Posterior vena cava (tissue), 2 donors: ENCODE measurements around the gene IL22RA1. TPM values are rescaled to one million over a fixed set of nuclear protein-coding genes. Genes with fewer than 3 reads are reported as not detected.

Source experiments
- DNase-seq: peaks from one replicate; pipeline ENCODE4 v3.0.0-alpha.2; 2020; ENCODE audit warnings: low spot score
- intact Hi-C, 2 donors: fragments of 100-400 bp; cut with DNase I; formaldehyde crosslinking; loops; one replicate each; pipeline versions ENCODE4 v1.14.1 to v1.14.2; 2022 to 2023
- total RNA-seq, 2 donors: library from RNA; stranded (reverse); fragmentation: NEBNext Ultra II Directional; extraction: Animal tissue kit (Norgen Biotek cat#: 25700); gene quantifications; one replicate each; pipeline ENCODE4 v1.2.1, GENCODE V29; 2021
- donor health status: DM: yes; HTN: yes; CAD: no.
- donor health status: DM: yes; HTN: yes; CAD: no.

The IL22RA1 gene
- total RNA-seq, 2 donors from 2014 or later = 0.10 TPM; not detected in 1

DNA sequence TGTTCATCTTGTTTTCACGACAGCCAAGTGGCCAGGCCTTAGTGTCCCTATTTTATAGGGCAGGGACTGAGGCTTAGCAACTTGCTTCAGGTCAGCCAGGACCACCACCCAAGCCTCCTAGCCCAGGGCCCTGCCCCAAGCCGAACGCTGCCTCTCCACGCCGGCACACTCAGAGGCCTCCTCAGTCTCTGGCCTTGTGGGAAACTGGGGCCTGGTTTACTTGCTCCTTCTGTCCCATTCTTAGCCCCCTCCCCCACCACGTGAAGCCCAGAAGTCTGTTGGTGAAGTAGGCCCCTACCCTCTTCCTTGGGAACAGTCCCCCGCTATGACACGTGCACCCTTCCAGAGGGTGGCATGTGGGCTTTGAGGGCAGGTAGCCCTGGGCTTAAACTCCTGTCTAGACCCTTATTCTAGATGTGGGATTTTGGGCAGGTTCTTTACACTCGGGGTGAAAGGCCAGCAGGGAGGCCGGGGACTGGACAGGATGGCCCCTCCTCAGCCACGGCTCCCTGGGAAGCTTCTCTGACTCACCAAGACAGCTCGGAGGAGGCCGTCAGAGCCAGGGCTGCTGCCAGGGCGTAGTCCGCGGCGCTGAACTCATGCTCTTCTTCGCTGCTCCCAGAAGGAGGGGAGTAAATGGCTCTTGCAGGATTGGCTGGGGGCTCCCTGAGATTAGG, 35.3 kb downstream of the IL22RA1 start:
- DNase-seq = peak; percentile 66
- intact Hi-C loops = no loop called here

- intact Hi-C loops = no loop called here
- DNase-seq = no peak
Measured at GRCh38 chr1:24105368-24106160, 37.4 kb downstream of the IL22RA1 start.

DNA sequence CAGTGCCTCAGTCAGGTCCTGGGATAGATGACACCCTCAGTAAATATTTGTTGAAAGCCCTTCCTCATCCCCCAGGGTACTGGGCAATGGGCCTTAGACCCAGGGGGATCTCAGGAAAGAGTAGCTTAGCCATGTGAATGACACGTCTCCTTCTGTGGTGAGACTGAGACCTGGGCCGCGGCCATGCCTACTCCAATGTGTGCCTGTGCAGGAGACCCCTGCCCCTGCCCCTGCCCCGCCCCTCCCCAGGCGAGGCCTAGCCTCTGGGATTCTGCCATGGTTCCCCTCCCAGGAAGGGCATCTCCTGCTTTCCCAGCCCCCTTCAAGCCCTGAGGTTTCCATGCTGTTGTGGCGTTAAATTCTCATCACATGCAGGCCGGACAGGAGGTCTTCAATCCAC, 38.1 kb downstream of the IL22RA1 start:
- intact Hi-C loops = no loop called here
- no peak for DNase-seq

DNA sequence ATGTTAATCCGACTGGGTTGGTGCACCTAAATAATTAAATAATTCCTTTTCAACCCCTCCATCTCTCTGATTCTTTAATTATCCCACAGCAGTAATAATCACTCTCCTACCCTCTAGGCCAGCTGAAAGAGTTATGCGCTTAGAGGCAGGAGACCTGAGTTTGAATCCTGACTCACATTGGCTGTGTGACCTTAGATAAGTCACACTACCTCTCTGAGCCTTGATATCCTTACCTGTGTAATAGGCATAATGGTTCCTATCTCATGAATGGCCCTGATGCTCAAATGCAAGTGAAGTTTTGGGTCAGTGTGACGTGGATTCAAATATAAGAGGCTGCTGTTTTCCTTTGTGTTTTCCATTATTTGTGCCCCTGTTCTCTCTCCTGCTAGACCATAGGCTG, 39.1 kb downstream of the IL22RA1 start:
- DNase-seq = no peak
- intact Hi-C loops = no loop called here

GRCh38 chr1:24103408-24103807, 39.5 kb downstream of the IL22RA1 start:
- intact Hi-C loops = no loop called here
- no peak for DNase-seq

DNA sequence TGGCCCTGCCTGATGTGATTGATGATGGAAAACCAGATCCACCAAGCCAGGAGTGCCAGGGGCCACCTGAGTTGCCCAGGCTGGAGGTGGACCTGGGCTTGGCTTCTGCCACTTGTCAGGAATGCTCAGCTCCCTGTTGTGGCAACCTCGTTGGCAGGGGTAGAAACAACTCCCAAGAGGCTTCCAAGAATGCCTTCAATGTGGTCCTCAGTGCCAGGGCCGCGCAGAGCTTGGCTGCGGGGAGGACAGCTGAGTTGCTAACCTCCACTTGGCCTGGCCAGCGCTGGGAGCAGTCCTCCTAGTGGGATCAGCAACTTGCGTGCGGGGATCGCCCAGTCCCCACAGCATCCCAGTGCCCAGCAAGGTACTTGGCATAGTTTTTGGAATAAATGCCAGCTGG, 40.0 kb downstream of the IL22RA1 start:
- no peak for DNase-seq
- intact Hi-C loops = no loop called here

DNA sequence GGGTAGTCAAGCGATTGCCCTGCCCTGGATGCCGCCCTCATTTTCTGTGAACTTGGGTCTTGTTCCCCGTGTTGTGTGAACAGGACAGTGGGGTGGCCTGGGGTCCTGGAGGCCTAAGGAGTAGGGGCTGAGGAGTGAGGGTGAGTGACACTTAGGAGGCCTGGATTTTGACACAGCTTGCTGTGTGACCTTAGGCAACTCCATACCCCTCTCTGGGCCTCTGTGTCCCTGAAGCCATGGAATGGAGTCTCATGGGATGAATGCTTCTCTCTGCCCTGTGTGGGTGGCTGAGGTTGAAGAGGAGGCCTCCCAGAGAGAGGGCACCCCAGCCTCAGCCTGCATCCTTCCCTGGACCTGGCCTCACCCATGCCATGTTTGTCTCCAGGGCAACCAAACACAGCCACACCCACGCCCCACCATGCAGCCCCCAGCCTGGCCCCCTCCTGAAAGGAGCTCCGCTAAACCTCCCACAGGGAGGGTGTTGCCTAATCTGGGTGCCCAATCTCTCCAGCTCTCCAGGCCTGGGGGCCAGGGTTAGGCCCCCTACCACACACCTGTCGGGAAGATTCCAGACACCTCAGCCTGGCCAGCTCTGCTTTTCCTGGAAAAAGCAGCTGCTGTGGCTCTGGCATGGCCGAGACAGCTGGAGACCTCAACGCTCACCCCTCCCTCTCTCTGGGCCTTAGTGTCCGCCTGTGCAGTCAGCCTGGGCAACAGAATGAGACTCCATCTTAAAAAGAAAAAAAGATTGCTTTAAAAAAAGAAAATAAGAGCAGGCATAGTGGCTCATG, 40.9 kb downstream of the IL22RA1 start:
- intact Hi-C loops = no loop called here
- DNase-seq = no peak

DNA sequence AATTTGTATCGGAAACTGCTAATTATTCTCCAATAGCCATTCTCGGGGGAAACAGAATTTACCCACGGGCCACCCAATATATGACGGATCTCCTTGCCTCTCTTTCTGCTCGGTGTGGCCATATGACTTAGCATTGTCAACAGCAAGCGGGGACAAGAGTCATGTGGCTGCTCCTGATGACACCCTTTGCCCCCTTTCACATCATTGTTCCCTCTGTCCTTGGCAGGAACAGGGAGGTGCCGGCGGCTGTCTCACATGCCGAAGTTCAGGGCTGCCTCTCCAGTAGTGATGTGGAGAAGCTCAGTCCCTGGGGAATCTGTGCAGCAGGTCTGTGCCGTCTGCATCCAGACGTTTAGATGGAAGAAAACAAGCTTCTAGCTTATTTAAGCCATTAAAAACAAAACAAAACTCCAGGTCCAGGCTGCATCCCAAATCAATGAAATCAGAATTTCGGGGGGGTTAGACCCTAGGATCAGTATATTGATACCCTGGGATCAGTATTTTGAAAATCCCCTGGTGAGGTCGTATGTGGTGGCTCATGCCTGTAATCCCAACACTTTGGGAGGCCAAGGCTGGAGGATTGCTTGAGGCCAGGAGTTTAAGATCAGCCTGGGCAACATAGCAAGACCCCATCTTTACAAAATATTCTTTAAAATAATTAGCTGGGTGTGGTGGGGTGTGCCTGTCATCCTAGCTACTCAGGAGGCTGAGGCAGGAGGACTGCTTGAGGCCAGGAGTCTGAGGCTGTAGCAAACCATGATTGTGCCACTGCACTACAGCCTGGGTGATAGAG, 41.8 kb downstream of the IL22RA1 start:
- intact Hi-C loops = no loop called here
- DNase-seq = no peak

- DNase-seq = no peak
Measured at GRCh38 chr1:24098943-24099638, 43.8 kb downstream of the IL22RA1 start.

GRCh38 chr1:24098102-24098501, 44.8 kb downstream of the IL22RA1 start:
- intact Hi-C loops = no loop called here
- no peak for DNase-seq

More at GRCh38 chr1:24098943-24099638, 43.8 kb downstream of the IL22RA1 start:
- intact Hi-C loops = no loop called here

- no peak for DNase-seq
- intact Hi-C loops = no loop called here
Measured at GRCh38 chr1:24097663-24098062, 45.3 kb downstream of the IL22RA1 start.

DNA sequence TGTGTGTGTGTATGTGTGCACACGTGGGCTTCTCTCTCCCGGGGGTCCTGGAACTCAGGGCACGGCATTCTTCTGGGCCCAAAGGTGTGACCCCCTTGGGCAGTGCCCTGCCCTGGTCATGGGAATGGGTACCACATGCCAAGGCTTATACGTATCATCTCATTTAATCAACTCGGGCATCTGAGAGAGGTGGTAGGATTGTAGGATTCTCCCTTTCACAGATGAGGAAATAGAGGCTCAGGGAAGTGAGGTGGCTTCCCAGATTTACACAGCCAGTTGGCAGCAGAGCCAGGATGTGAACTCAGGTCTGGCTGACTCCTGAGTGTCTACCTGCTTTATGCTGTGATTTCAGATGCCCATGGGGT, 46.2 kb downstream of the IL22RA1 start:
- DNase-seq = no peak
- intact Hi-C loops = no loop called here

GRCh38 chr1:24096009-24096738, 46.8 kb downstream of the IL22RA1 start:
- DNase-seq = no peak
- intact Hi-C loops = no loop called here

DNA sequence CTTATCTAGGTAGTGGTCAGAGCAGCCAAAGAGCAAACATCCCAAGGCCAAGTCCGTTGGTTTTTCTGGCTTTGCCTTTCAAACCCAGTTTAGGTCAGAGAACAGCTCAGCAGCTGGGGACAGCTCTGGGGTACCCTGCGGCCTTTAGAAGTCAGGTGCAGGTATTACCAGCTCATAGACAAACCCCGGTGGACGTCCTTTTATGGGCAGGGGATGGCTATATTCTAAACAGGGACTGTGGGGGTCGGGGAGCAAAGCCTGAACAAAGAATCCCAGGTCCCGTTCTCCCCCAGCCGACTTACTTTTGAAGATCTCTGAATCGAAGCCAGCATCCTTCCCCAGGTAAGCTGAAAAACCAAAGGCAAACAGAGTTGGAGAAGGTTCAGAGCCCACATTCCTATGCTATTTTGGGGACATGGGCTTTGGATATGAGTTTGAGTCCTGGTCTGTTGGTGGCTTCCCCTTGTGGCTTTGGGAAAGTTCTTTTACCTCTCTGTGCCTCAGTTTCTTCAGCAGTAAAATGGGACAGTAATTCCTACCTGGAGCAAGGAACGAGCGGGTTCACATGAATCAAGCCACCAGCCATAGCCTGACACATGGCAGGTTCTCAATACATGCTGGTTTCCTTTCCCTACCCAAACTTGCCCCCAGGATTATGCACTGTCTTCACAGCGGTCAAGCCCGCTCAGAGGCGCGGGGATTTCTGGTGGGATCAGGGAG, 47.6 kb downstream of the IL22RA1 start:
- intact Hi-C loops = no loop called here
- no peak for DNase-seq

DNA sequence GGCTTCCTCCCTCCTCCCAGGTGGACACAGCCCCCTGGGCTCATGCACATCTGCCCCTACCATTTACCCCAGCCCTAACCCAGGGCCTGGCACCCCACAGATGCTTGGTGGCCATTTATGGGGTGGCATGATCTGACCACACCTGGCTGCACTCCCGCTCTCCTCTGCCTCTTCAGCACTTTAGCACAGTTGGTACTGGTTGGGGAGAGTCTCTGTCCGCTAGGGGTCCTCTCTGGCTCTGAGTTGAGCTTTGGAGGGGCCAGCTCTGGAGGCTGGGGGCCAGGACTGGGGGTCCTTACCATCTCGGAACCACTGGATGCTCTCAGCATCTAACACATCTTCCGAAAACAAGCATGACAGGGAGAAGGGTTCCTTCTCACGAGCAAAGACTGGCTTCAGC, 48.4 kb downstream of the IL22RA1 start:
- no peak for DNase-seq
- intact Hi-C loops = no loop called here

GRCh38 chr1:24093732-24094131, 49.2 kb downstream of the IL22RA1 start:
- intact Hi-C loops = no loop called here
- no peak for DNase-seq

- intact Hi-C loops = no loop called here
- no peak for DNase-seq
Measured at GRCh38 chr1:24092979-24093378, 50.0 kb downstream of the IL22RA1 start.
